PFSK-1 (cell line): Measurements from ENCODE around the gene RREB1.

Experiments
- POLR2AphosphoS5 ChIP-seq: IDR thresholded peaks from 2 replicates; pipeline ENCODE4 v1.6.1; 2012; ENCODE audit warnings: low read depth, mild to moderate bottlenecking, control low read depth, low read length, moderate library complexity
- SIN3A ChIP-seq: IDR thresholded peaks from 2 replicates; pipeline ENCODE4 v1.6.1; 2012; ENCODE audit warnings: mild to moderate bottlenecking, low read length, moderate library complexity, borderline replicate concordance; ENCODE audit not compliant: insufficient read depth
- TAF1 ChIP-seq: IDR thresholded peaks from 2 replicates; pipeline ENCODE4 v1.6.1; 2012; ENCODE audit warnings: low read length, control low read depth, borderline replicate concordance; ENCODE audit not compliant: insufficient read depth

DNA sequence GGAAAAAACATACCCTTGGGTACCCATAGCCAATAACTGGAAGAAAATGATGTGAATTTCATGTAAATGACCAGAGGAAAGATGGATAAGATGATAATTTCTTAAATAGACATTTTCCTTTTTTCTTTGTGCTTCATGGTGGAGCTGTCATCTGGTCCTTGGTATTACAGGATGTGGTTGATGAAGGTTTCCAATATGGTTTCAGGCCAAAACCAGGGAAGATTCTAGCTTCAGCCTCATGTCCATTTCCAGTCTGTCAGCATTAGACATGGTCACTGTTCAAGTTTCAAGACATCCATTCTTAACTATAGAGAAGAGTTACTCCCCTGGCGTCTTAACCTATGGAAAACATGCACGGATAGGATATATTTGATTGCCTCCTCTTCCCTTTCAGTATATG is 141.6 kb downstream of the RREB1 start:
- TF ChIP-seq POLR2AphosphoS5 (no peak), SIN3A (no peak), TAF1 (no peak)
